HCT116 (cell line): ENCODE measurements around the gene TSC22D1. TPM values are rescaled to one million over a fixed set of nuclear protein-coding genes. Genes with fewer than 3 reads are reported as not detected.

Experiments used
- ATAC-seq: fragments of 200-7000 bp; cut with Tn5 transposase; 2 replicates; pipeline ENCODE4 v1.9.1; 2020; ENCODE audit warnings: mild to moderate bottlenecking, moderate library complexity
- BruUV-seq: library from RNA; stranded (reverse); fragments of 400-500 nt; replicated peaks from 2 replicates; lab custom pipeline; 2021; lab: Mats Ljungman, UMichigan
- CTCF ChIA-PET: fragments of 300-600 bp; sonication (Branson Sonifier 250); formaldehyde crosslinking; loops from one replicate; lab custom pipeline; 2021; ENCODE audit warnings: antibody characterized with exemption; lab: Charles Lee
- POLR2A ChIA-PET: fragments of 300-600, 350-600 bp; sonication (Branson Sonifier 250); formaldehyde crosslinking; loops from one replicate; lab custom pipeline; 2021; ENCODE audit warnings: antibody characterized with exemption; lab: Charles Lee
- RAD21 ChIA-PET, 2 experiments: fragments of 300-600 bp; sonication (Branson Sonifier 250); formaldehyde crosslinking; loops; one replicate each; lab custom pipeline; 2023; ENCODE audit warnings: low total read pairs in 2 of 2; ENCODE audit not compliant: uncharacterized antibody in 2 of 2, unreplicated experiment in 2 of 2, low non-redundant PET in 1 of 2; lab: Charles Lee
- DNase-seq: peaks from one replicate; pipeline ENCODE4 v3.0.0-alpha.2; 2010; ENCODE audit warnings: low read depth, low spot score
- H2AFZ ChIP-seq: fragments of 200-600 bp; shearing (Covaris generic), sonication (generic); 2 replicates; pipeline ENCODE4 v1.6.1; 2017; ENCODE audit warnings: low read depth, mixed run types, mixed read lengths, antibody characterized with exemption, low read length; ENCODE audit not compliant: poor library complexity, severe bottlenecking
- H3K27ac ChIP-seq: 2 replicates; pipeline ENCODE4 v1.5.1; 2012; ENCODE audit warnings: low read depth, low read length
- H3K27me3 ChIP-seq: fragments of 200-600 bp; sonication (generic); 2 replicates; pipeline ENCODE4 v1.6.1; 2016; ENCODE audit warnings: mixed run types, low read length, mixed read lengths; ENCODE audit not compliant: insufficient read depth
- H3K36me3 ChIP-seq, 2 experiments: fragments of 200-500 bp in 1 of 2; fragments of 200-600 bp in 1 of 2; sonication (Bioruptor generic) in 1 of 2; sonication (generic) in 1 of 2; 2 replicates each; pipeline versions ENCODE4 v1.5.1 to v1.6.1; 2014 to 2016; ENCODE audit warnings: low read length in 2 of 2, inconsistent platforms in 1 of 2, mixed read lengths in 1 of 2, mixed run types in 1 of 2; ENCODE audit not compliant: insufficient read depth in 2 of 2, control insufficient read depth in 1 of 2
- H3K4me1 ChIP-seq, 2 experiments: fragments of 200-600 bp in 1 of 2; sonication (generic) in 1 of 2; 2 replicates each; pipeline versions ENCODE4 v1.5.1 to v1.6.1; 2012 to 2017; ENCODE audit warnings: low read length in 2 of 2, inconsistent platforms in 1 of 2, mild to moderate bottlenecking in 1 of 2, mixed read lengths in 1 of 2, mixed run types in 1 of 2, moderate library complexity in 1 of 2; ENCODE audit not compliant: insufficient read depth in 2 of 2, control insufficient read depth in 1 of 2
- H3K4me2 ChIP-seq: fragments of 200-600 bp; sonication (generic); 2 replicates; pipeline ENCODE4 v1.6.1; 2017; ENCODE audit warnings: mixed run types, low read length, mixed read lengths
- H3K4me3 ChIP-seq, 2 experiments: fragments of 200-600 bp in 1 of 2; sonication (generic) in 1 of 2; replicated peaks in 1 of 2; 2 replicates each; pipeline ENCODE4 v1.5.1; 2011 to 2016; ENCODE audit warnings: low read length in 2 of 2, control low read depth in 1 of 2, low read depth in 1 of 2, mild to moderate bottlenecking in 1 of 2, mixed read lengths in 1 of 2, mixed run types in 1 of 2
- H3K79me2 ChIP-seq: fragments of 200-600 bp; sonication (generic); 2 replicates; pipeline ENCODE4 v1.6.1; 2017; ENCODE audit warnings: mild to moderate bottlenecking, mixed run types, low read length, moderate library complexity, mixed read lengths; ENCODE audit not compliant: insufficient read depth
- H3K9ac ChIP-seq: fragments of 200-600 bp; sonication (generic); 2 replicates; pipeline ENCODE4 v1.6.1; 2016; ENCODE audit warnings: low read length, mixed read lengths
- H3K9me2 ChIP-seq: fragments of 200-600 bp; sonication (generic), shearing (Covaris generic); 2 replicates; pipeline ENCODE4 v1.6.1; 2017; ENCODE audit warnings: mixed run types, mild to moderate bottlenecking, moderate library complexity; ENCODE audit not compliant: insufficient read depth
- H3K9me3 ChIP-seq, 2 experiments: fragments of 200-500 bp in 1 of 2; fragments of 200-600 bp in 1 of 2; sonication (Bioruptor generic) in 1 of 2; sonication (generic) in 1 of 2; 2 replicates each; pipeline ENCODE4 v1.6.1; 2014 to 2017; ENCODE audit warnings: low read length in 2 of 2, mixed read lengths in 2 of 2, inconsistent platforms in 1 of 2, low read depth in 1 of 2, mild to moderate bottlenecking in 1 of 2, mixed run types in 1 of 2, moderate library complexity in 1 of 2; ENCODE audit not compliant: control insufficient read depth in 1 of 2, insufficient read depth in 1 of 2
- H4K20me1 ChIP-seq: fragments of 200-600 bp; sonication (generic), shearing (Covaris generic); 2 replicates; pipeline ENCODE4 v1.6.1; 2017; ENCODE audit warnings: mixed run types, mild to moderate bottlenecking, moderate library complexity; ENCODE audit not compliant: insufficient read depth
- ATF3 ChIP-seq: IDR thresholded peaks from 2 replicates; pipeline ENCODE4 v1.6.1; 2012
- CBX3 ChIP-seq: IDR thresholded peaks from 2 replicates; pipeline ENCODE4 v1.6.1; 2012; ENCODE audit warnings: low read depth
- CEBPB ChIP-seq: IDR thresholded peaks from 2 replicates; pipeline ENCODE4 v1.6.1; 2012; ENCODE audit warnings: low read depth
- CTCF ChIP-seq, 3 experiments: fragments of 200-600 bp in 1 of 3; sonication (generic) in 1 of 3; IDR thresholded peaks in 2 of 3; conservative IDR thresholded peaks in 1 of 3; 2 replicates each; pipeline ENCODE4 v1.5.1; 2012 to 2017; ENCODE audit warnings: low read depth in 2 of 3, low read length in 2 of 3, antibody characterized with exemption in 1 of 3, borderline replicate concordance in 1 of 3, control low read depth in 1 of 3, mild to moderate bottlenecking in 1 of 3, mixed read lengths in 1 of 3, mixed run types in 1 of 3, moderate library complexity in 1 of 3; ENCODE audit not compliant: insufficient read depth in 1 of 3
- EGR1 ChIP-seq: IDR thresholded peaks from 2 replicates; pipeline ENCODE4 v1.6.1; 2012; ENCODE audit warnings: low read depth
- ELF1 ChIP-seq: IDR thresholded peaks from 2 replicates; pipeline ENCODE4 v1.6.1; 2012; ENCODE audit warnings: low read depth, borderline replicate concordance
- EZH2 ChIP-seq: fragments of 200-600 bp; sonication (generic); IDR thresholded peaks from 2 replicates; pipeline ENCODE4 v1.6.1; 2017; ENCODE audit warnings: antibody characterized with exemption, mixed run types
- EZH2phosphoT487 ChIP-seq: fragments of 200-600 bp; IDR thresholded peaks from 2 replicates; pipeline ENCODE4 v1.6.1; 2018; ENCODE audit warnings: antibody characterized with exemption, borderline replicate concordance
- FOSL1 ChIP-seq: IDR thresholded peaks from 2 replicates; pipeline ENCODE4 v1.6.1; 2012; ENCODE audit warnings: low read depth
- JUND ChIP-seq: IDR thresholded peaks from 2 replicates; pipeline ENCODE4 v1.6.1; 2012
- MAX ChIP-seq: IDR thresholded peaks from 2 replicates; pipeline ENCODE4 v1.6.1; 2012
- POLR2AphosphoS5 ChIP-seq: IDR thresholded peaks from 2 replicates; pipeline ENCODE4 v1.6.1; 2011; ENCODE audit warnings: mild to moderate bottlenecking, low read depth, low read length, moderate library complexity
- SIN3A ChIP-seq: IDR thresholded peaks from 2 replicates; pipeline ENCODE4 v1.6.1; 2012; ENCODE audit warnings: low read depth
- SP1 ChIP-seq: IDR thresholded peaks from 2 replicates; pipeline ENCODE4 v1.6.1; 2012; ENCODE audit warnings: low read depth
- SRF ChIP-seq: IDR thresholded peaks from 2 replicates; pipeline ENCODE4 v1.6.1; 2012; ENCODE audit warnings: low read depth
- TCF7L2 ChIP-seq: IDR thresholded peaks from 2 replicates; pipeline ENCODE4 v1.7.0; 2011; ENCODE audit warnings: borderline replicate concordance, inconsistent platforms; ENCODE audit not compliant: insufficient read depth, insufficient read length; ENCODE audit errors: extremely low read depth
- YY1 ChIP-seq: IDR thresholded peaks from 2 replicates; pipeline ENCODE4 v1.6.1; 2011; ENCODE audit warnings: low read length, low read depth, moderate library complexity, mild to moderate bottlenecking; ENCODE audit not compliant: insufficient replicate concordance; ENCODE audit errors: extremely low read depth
- ZFX ChIP-seq: fragments of 450-650 bp; IDR thresholded peaks from 2 replicates; pipeline ENCODE4 v1.6.1; 2017
- ZNF274 ChIP-seq: fragments of 200-500 bp; sonication (Bioruptor generic); IDR thresholded peaks from 2 replicates; pipeline ENCODE4 v1.6.1; 2014; ENCODE audit warnings: mild to moderate bottlenecking, low read depth, low read length, inconsistent platforms
- intact Hi-C: fragments of 100-400 bp; cut with micrococcal nuclease; formaldehyde crosslinking; loops from 2 replicates; pipeline ENCODE4 v1.10.0; 2022
- total RNA-seq: library from RNA; stranded (reverse); gene quantifications from one replicate; pipeline ENCODE4 v1.2.1, GENCODE V29; 2021; ENCODE audit not compliant: unreplicated experiment
- TF ChIP-seq, protein P1 (sequence below): IDR thresholded peaks from 2 replicates; pipeline ENCODE4 v1.6.1; 2012; ENCODE audit warnings: low read depth

TSC22D1 gene
- total RNA-seq, 1 experiment from 2014 or later: 268 TPM

- ATAC-seq (no peak), DNase-seq (no peak)
- peaks cover 2 to 8% of the 10 kb centered on the region in 2 experiments; a peak in 2 of 4 replicates for H3K4me1 ChIP-seq
- H3K36me3 ChIP-seq: no peaks in the 10 kb centered on the region
- ChIA-PET CTCF (no interaction called here), RAD21 (no interaction called here), POLR2A (no interaction called here)
- H3K9ac ChIP-seq: no peak overlapping the region
- H3K27me3 ChIP-seq: no peaks in the 10 kb centered on the region
- no peaks in the 10 kb centered on the region for H4K20me1 ChIP-seq
- intact Hi-C loops: no loop called here
- no peak overlapping the region for H3K4me2 ChIP-seq
- no peaks in the 10 kb centered on the region for H3K9me3 ChIP-seq
- no TSS peak for BruUV-seq
- H3K9me2 ChIP-seq: no peaks in the 10 kb centered on the region
- no peaks in the 10 kb centered on the region for H3K79me2 ChIP-seq
- H3K4me3 ChIP-seq: no peak overlapping the region
- H3K27ac ChIP-seq: no peak overlapping the region
- TF ChIP-seq TCF7L2 (no peak), ATF3 (no peak), CTCF (IDR thresholded peaks at IDR 0.05 in 2 of 3, conservative IDR thresholded peaks at IDR 0.05 in 1 of 3; ENCODE audit: borderline replicate concordance in 1 of 3, insufficient read depth in 1 of 3, low read depth in 2 of 3, low read length in 2 of 3) (no peak), ELF1 (no peak), SRF (no peak), MAX (no peak), EZH2phosphoT487 (no peak), JUND (no peak), ZFX (no peak), SP1 (no peak), EZH2 (no peak), ZNF274 (no peak), CEBPB (no peak), POLR2AphosphoS5 (no peak), EGR1 (no peak), SIN3A (no peak), YY1 (no peak), FOSL1 (no peak), CBX3 (no peak)
- TF ChIP-seq, protein P1, sequence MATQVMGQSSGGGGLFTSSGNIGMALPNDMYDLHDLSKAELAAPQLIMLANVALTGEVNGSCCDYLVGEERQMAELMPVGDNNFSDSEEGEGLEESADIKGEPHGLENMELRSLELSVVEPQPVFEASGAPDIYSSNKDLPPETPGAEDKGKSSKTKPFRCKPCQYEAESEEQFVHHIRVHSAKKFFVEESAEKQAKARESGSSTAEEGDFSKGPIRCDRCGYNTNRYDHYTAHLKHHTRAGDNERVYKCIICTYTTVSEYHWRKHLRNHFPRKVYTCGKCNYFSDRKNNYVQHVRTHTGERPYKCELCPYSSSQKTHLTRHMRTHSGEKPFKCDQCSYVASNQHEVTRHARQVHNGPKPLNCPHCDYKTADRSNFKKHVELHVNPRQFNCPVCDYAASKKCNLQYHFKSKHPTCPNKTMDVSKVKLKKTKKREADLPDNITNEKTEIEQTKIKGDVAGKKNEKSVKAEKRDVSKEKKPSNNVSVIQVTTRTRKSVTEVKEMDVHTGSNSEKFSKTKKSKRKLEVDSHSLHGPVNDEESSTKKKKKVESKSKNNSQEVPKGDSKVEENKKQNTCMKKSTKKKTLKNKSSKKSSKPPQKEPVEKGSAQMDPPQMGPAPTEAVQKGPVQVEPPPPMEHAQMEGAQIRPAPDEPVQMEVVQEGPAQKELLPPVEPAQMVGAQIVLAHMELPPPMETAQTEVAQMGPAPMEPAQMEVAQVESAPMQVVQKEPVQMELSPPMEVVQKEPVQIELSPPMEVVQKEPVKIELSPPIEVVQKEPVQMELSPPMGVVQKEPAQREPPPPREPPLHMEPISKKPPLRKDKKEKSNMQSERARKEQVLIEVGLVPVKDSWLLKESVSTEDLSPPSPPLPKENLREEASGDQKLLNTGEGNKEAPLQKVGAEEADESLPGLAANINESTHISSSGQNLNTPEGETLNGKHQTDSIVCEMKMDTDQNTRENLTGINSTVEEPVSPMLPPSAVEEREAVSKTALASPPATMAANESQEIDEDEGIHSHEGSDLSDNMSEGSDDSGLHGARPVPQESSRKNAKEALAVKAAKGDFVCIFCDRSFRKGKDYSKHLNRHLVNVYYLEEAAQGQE: no peak
- no peak overlapping the region for H2AFZ ChIP-seq
Observed at GRCh38 chr13:44398606-44399005, 177.5 kb downstream of the TSC22D1 start.
